Neural cell (in vitro differentiated cells): Measurements from ENCODE around the gene PFDN2. TPM values are rescaled to one million over a fixed set of nuclear protein-coding genes. Genes with fewer than 3 reads are reported as not detected.

Source experiments
- H2AFZ ChIP-seq: fragments of 200-600, 300-800 bp; sonication (generic), shearing (Covaris generic); 2 replicates; pipeline ENCODE4 v1.6.0; 2014; ENCODE audit warnings: low read depth, mild to moderate bottlenecking, antibody characterized with exemption, low read length, moderate library complexity
- H3F3A ChIP-seq: fragments of 200-600 bp; shearing (Covaris generic); 2 replicates; pipeline ENCODE4 v1.6.1; 2016; ENCODE audit warnings: mild to moderate bottlenecking, moderate library complexity, mixed read lengths, antibody characterized with exemption, low read length; ENCODE audit not compliant: insufficient read depth, poor library complexity, severe bottlenecking
- H3K27ac ChIP-seq: fragments of 200-600, 300-800 bp; sonication (generic), shearing (Covaris generic); 2 replicates; pipeline ENCODE4 v1.5.1; 2014; ENCODE audit warnings: mild to moderate bottlenecking, low read length, moderate library complexity
- H3K27me3 ChIP-seq: fragments of 300-800, 200-600 bp; sonication (generic), shearing (Covaris generic); 2 replicates; pipeline ENCODE4 v1.6.0; 2014; ENCODE audit warnings: mild to moderate bottlenecking, low read depth, low read length, moderate library complexity; ENCODE audit not compliant: insufficient read depth
- H3K36me3 ChIP-seq: fragments of 300-800, 200-600 bp; sonication (generic), shearing (Covaris generic); 2 replicates; pipeline ENCODE4 v1.5.1; 2014; ENCODE audit warnings: mild to moderate bottlenecking, antibody characterized with exemption, low read length, moderate library complexity; ENCODE audit not compliant: insufficient read depth
- H3K4me2 ChIP-seq: fragments of 300-800, 200-600 bp; sonication (generic), shearing (Covaris generic); 2 replicates; pipeline ENCODE4 v1.6.0; 2014; ENCODE audit warnings: mild to moderate bottlenecking, low read length
- H3K4me3 ChIP-seq: fragments of 300-800, 200-600 bp; sonication (generic), shearing (Covaris generic); 2 replicates; pipeline ENCODE4 v1.5.1; 2014; ENCODE audit warnings: mild to moderate bottlenecking, low read length, moderate library complexity
- H3K79me2 ChIP-seq: fragments of 200-600 bp; shearing (Covaris generic); replicated peaks from 2 replicates; pipeline ENCODE4 v1.6.0; 2014; ENCODE audit warnings: mild to moderate bottlenecking, low read length, moderate library complexity; ENCODE audit not compliant: insufficient read depth
- H3K9ac ChIP-seq: fragments of 300-800, 200-600 bp; sonication (generic), shearing (Covaris generic); 2 replicates; pipeline ENCODE4 v1.6.1; 2016; ENCODE audit warnings: mild to moderate bottlenecking, low read length, mixed read lengths
- H3K9me2 ChIP-seq: fragments of 200-600 bp; shearing (Covaris generic); 2 replicates; pipeline ENCODE4 v1.6.1; 2016; ENCODE audit warnings: mild to moderate bottlenecking, low read length, mixed read lengths; ENCODE audit not compliant: insufficient read depth
- H3K9me3 ChIP-seq: fragments of 200-600, 300-800 bp; sonication (generic), shearing (Covaris generic); 2 replicates; pipeline ENCODE4 v1.6.1; 2016; ENCODE audit warnings: mild to moderate bottlenecking, mixed run types, low read length, moderate library complexity, mixed read lengths
- H4K20me1 ChIP-seq: fragments of 200-600 bp; shearing (Covaris generic); 2 replicates; pipeline ENCODE4 v1.6.1; 2016; ENCODE audit warnings: mild to moderate bottlenecking, mixed run types; ENCODE audit not compliant: insufficient read depth
- CTCF ChIP-seq: fragments of 450-650 bp; IDR thresholded peaks from 2 replicates; pipeline ENCODE4 v1.5.1; 2014; ENCODE audit warnings: antibody characterized with exemption, mild to moderate bottlenecking, moderate library complexity; ENCODE audit not compliant: poor library complexity, severe bottlenecking
- EP300 ChIP-seq: fragments of 450-650 bp; conservative IDR thresholded peaks from 2 replicates; pipeline ENCODE4 v1.6.1; 2014; ENCODE audit warnings: antibody characterized with exemption, mild to moderate bottlenecking, moderate library complexity; ENCODE audit not compliant: poor library complexity, severe bottlenecking
- EZH2 ChIP-seq: fragments of 200-600, 300-800 bp; shearing (Covaris generic), sonication (generic); IDR thresholded peaks from 2 replicates; pipeline ENCODE4 v1.6.1; 2014; ENCODE audit warnings: antibody characterized with exemption, low read length, borderline replicate concordance, mild to moderate bottlenecking; ENCODE audit not compliant: insufficient read depth, poor library complexity, severe bottlenecking
- MXI1 ChIP-seq: fragments of 450-650 bp; conservative IDR thresholded peaks from 2 replicates; pipeline ENCODE4 v1.6.1; 2014; ENCODE audit warnings: antibody characterized with exemption, mild to moderate bottlenecking; ENCODE audit not compliant: poor library complexity, severe bottlenecking
- POLR2AphosphoS5 ChIP-seq: IDR thresholded peaks from 2 replicates; pipeline ENCODE4 v1.6.1; 2012
- RAD21 ChIP-seq: fragments of 450-650 bp; conservative IDR thresholded peaks from 2 replicates; pipeline ENCODE4 v1.6.1; 2014; ENCODE audit warnings: antibody characterized with exemption, mild to moderate bottlenecking, moderate library complexity
- REST ChIP-seq: IDR thresholded peaks from 2 replicates; pipeline ENCODE4 v1.6.1; 2012; ENCODE audit warnings: borderline replicate concordance
- SMC3 ChIP-seq: fragments of 450-650 bp; conservative IDR thresholded peaks from 2 replicates; pipeline ENCODE4 v1.6.1; 2014; ENCODE audit warnings: antibody characterized with exemption, mild to moderate bottlenecking, moderate library complexity; ENCODE audit not compliant: poor library complexity
- TAF1 ChIP-seq: IDR thresholded peaks from 2 replicates; pipeline ENCODE4 v1.6.1; 2012; ENCODE audit warnings: low read depth
- polyA plus RNA-seq: library from polyadenylated mRNA; depleted of rRNA; stranded (reverse); fragments of >200 nt; gene quantifications from 2 replicates; pipeline ENCODE4 v1.2.3, GENCODE V29; 2014

Gene PFDN2
- polyA plus RNA-seq, 1 donor from 2014 or later: 193 TPM

- Histone ChIP-seq H3K79me2 (no peaks in the 10 kb centered on the region), H3K4me2 (no peak overlapping the region), H3K9ac (no peak overlapping the region)
These were observed 33.9 kb downstream of the PFDN2 start for GRCh38 chr1:161083748-161084596.

DNA sequence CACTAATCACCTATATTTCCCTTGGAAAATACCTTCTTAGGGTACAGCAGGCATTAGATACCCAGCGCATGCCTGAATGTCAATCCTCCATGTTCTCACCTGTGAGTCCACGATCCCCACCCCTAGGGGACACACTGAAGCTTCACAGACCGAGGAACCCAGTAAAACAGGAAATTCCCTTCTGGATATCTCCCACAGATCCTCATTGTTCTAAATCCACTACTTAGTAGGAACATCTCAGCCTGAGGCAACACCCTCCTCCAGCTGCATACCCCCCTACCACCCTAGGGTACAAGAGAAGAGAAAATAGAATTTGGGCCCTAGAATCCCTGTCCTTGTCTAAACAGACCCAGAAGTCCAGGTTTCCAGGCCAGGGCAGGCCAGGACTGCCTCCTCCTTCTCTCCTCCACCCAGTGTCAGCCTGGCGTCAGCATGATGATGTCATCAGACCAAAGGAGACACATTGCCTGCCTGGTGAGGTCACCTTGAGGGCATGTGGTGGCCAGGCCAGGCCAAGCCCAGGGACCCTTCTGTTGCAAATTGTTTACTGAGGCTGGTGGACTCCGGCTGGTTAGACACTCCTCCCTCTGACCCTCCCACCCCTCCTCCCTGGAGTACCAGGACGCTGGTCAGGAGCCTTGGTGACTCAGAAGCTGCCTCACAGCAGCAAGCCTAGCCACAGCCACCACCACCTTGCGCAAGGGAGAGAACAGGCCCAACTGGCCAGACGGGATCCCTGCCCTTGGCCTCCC lies 34.7 kb downstream of the PFDN2 start:
- Histone ChIP-seq H3K79me2 (no peaks in the 10 kb centered on the region), H2AFZ (no peak overlapping the region), H3F3A (no peaks in the 10 kb centered on the region), H3K27me3 (no peaks in the 10 kb centered on the region), H3K4me3 (no peak overlapping the region), H3K9ac (no peak overlapping the region), H3K27ac (no peak overlapping the region), H3K9me2 (no peaks in the 10 kb centered on the region), H3K9me3 (no peaks in the 10 kb centered on the region), H4K20me1 (no peaks in the 10 kb centered on the region), H3K4me2 (no peak overlapping the region), H3K36me3 (no peaks in the 10 kb centered on the region)
- no peak for TF ChIP-seq CTCF
- no peak for TF ChIP-seq RAD21
- TF ChIP-seq EP300: no peak
- no peak for TF ChIP-seq SMC3
- TF ChIP-seq TAF1: no peak
- TF ChIP-seq POLR2AphosphoS5: no peak
- TF ChIP-seq MXI1: no peak
- TF ChIP-seq REST: no peak
- no peak for TF ChIP-seq EZH2

More at GRCh38 chr1:161083748-161084596, 33.9 kb downstream of the PFDN2 start:
- no peaks in the 10 kb centered on the region for H3K27me3 ChIP-seq
- TF ChIP-seq EZH2 (no peak), SMC3 (no peak), RAD21 (no peak), EP300 (no peak)
- H3K27ac ChIP-seq: no peak overlapping the region
- H3F3A ChIP-seq: no peaks in the 10 kb centered on the region
- no peaks in the 10 kb centered on the region for H3K9me2 ChIP-seq
- H2AFZ ChIP-seq: no peak overlapping the region
- no peaks in the 10 kb centered on the region for H3K9me3 ChIP-seq
- no peak overlapping the region for H3K4me3 ChIP-seq
- no peaks in the 10 kb centered on the region for H3K36me3 ChIP-seq
- no peaks in the 10 kb centered on the region for H4K20me1 ChIP-seq
